Esophagus squamous epithelium (tissue), 5 donors: ENCODE data around the gene ZNF593. TPM values are rescaled to one million over a fixed set of nuclear protein-coding genes. Genes with fewer than 3 reads are reported as not detected.

Experiments
- DNase-seq: peaks from one replicate; lab custom pipeline; 2025; lab: John Stamatoyannopoulos, UW
- H3K27ac ChIP-seq, 4 donors: fragments of 200-600 bp; sonication (generic); one replicate each; pipeline ENCODE4 v1.5.1; 2016 to 2019; ENCODE audit warnings: mild to moderate bottlenecking in 1 of 4
- H3K27me3 ChIP-seq, 4 donors: fragments of 200-600 bp; sonication (generic); 1 replicate in 3 of 4; 2 replicates in 1 of 4; pipeline versions ENCODE4 v1.5.1 to v1.6.0; 2017 to 2021; ENCODE audit warnings: antibody characterized with exemption in 1 of 4
- H3K36me3 ChIP-seq, 3 donors: fragments of 200-600 bp; sonication (generic); one replicate each; pipeline ENCODE4 v1.5.1; 2016 to 2019
- H3K4me1 ChIP-seq, 3 donors: fragments of 200-600 bp; sonication (generic); one replicate each; pipeline ENCODE4 v1.5.1; 2017 to 2019
- H3K4me3 ChIP-seq, 4 donors: fragments of 200-600 bp; sonication (generic); 1 replicate in 3 of 4; 2 replicates in 1 of 4; pipeline ENCODE4 v1.5.1; 2016 to 2019; ENCODE audit warnings: mild to moderate bottlenecking in 2 of 4, moderate library complexity in 1 of 4
- H3K9me3 ChIP-seq, 3 donors: fragments of 200-600 bp; sonication (generic); one replicate each; pipeline ENCODE4 v1.5.1; 2016 to 2019
- POLR2A ChIP-seq, 4 donors: fragments of 450-650 bp; IDR thresholded peaks; one replicate each; pipeline ENCODE4 v1.6.1; 2017; ENCODE audit warnings: antibody characterized with exemption in 4 of 4, mild to moderate bottlenecking in 4 of 4, moderate library complexity in 3 of 4
- WGBS, 2 donors: methylation state at CpG; one replicate each; pipeline ENCODE4 v1.1.5; 2018; 5-methylcytosine and 5-hydroxymethylcytosine counted together
- intact Hi-C: fragments of 100-400 bp; cut with DNase I; formaldehyde crosslinking; loops from one replicate; pipeline ENCODE4 v1.15.0; 2022
- total RNA-seq, 4 donors: library from RNA; depleted of rRNA; stranded (reverse); fragments of >200 nt; gene quantifications; one replicate each; pipeline ENCODE4 v1.1.0, GENCODE V29; 2016
- TF ChIP-seq, protein P1 (sequence below), 6 experiments: fragments of 450-650 bp in 4 of 6; fragments of 200-600 bp in 2 of 6; sonication (generic) in 2 of 6; IDR thresholded peaks; one replicate each; pipeline ENCODE4 v1.5.1; 2016 to 2019; ENCODE audit warnings: antibody characterized with exemption in 6 of 6, mild to moderate bottlenecking in 4 of 6, moderate library complexity in 4 of 6
- donor health status: DM: yes; HTN: yes; CAD: no.

Gene ZNF593
- total RNA-seq, 4 donors from 2014 or later, result 19.2 to 45.6 (median 24.7) TPM

DNA sequence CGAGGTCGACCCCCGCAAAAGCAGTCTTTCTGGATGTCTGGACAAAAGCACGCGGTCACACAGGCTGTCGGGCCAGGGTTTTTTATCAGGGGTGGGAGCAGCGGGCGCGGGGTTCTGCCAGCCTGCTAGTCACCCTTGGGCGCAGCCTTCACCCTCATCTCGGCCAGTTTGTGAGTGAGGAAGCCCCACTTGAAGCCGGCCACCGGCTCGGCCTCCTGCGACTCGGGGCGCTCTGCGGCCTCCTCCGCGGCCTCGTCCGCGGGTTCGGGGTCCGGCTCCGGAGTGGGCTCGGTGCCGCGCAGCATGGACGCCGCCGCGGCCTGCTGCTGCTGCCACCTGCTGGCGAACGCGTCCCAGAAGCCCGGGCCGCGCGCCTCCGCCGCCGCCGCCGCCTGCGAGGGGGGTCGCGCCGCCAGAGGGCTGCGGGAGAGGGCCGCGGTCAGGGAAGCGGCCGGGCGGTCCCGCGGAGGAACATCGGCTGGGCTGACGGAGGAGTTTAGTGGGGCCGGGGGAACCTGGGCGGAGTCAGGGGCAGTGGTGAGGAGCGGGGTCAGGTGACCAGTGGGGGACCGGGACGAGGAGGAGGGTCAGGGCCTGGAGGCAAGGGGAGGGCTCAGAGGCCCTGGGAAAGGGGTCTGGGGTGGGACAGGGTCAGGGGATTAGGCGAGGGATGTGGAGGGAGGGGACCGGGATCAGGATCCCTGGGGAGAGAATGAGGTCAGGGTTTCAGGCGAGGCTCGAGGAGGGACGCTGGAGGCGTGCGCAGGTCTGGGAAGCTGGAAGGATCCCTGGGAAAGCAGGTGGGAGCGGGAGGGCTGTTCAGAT lies 5.5 kb upstream of the ZNF593 start:
- H3K4me3 ChIP-seq, result peak overlapping the region; percentile 23 to 72 (median 42)
- peaks cover 18 to 44% (median 23%) of the 10 kb centered on the region in 3 donors for H3K4me1 ChIP-seq
- no peak for TF ChIP-seq POLR2A (IDR thresholded peaks at IDR 0.05)
- TF ChIP-seq, protein P1, sequence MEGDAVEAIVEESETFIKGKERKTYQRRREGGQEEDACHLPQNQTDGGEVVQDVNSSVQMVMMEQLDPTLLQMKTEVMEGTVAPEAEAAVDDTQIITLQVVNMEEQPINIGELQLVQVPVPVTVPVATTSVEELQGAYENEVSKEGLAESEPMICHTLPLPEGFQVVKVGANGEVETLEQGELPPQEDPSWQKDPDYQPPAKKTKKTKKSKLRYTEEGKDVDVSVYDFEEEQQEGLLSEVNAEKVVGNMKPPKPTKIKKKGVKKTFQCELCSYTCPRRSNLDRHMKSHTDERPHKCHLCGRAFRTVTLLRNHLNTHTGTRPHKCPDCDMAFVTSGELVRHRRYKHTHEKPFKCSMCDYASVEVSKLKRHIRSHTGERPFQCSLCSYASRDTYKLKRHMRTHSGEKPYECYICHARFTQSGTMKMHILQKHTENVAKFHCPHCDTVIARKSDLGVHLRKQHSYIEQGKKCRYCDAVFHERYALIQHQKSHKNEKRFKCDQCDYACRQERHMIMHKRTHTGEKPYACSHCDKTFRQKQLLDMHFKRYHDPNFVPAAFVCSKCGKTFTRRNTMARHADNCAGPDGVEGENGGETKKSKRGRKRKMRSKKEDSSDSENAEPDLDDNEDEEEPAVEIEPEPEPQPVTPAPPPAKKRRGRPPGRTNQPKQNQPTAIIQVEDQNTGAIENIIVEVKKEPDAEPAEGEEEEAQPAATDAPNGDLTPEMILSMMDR (IDR thresholded peaks at IDR 0.05), result peak; percentile 26 to 89 (median 77)
- H3K36me3 ChIP-seq, result no peaks in the 10 kb centered on the region
- 23 to 28% methylated on average over 16 to 17 of the region's 72 CpGs for WGBS, 2 donors
- H3K27me3 ChIP-seq, result peaks cover 0 to 33% (median 0%) of the 10 kb centered on the region in 4 donors
- DNase-seq, result no peak
- no peaks in the 10 kb centered on the region for H3K9me3 ChIP-seq
- intact Hi-C loops, result loop anchor here (10.0 kb wide), 1 partner anchor 151 kb away; the partner anchor contains the start of gene CD52
- H3K27ac ChIP-seq, result peak overlapping the region in 3 of 4 donors; percentile 33 to 75 (median 65)

DNA sequence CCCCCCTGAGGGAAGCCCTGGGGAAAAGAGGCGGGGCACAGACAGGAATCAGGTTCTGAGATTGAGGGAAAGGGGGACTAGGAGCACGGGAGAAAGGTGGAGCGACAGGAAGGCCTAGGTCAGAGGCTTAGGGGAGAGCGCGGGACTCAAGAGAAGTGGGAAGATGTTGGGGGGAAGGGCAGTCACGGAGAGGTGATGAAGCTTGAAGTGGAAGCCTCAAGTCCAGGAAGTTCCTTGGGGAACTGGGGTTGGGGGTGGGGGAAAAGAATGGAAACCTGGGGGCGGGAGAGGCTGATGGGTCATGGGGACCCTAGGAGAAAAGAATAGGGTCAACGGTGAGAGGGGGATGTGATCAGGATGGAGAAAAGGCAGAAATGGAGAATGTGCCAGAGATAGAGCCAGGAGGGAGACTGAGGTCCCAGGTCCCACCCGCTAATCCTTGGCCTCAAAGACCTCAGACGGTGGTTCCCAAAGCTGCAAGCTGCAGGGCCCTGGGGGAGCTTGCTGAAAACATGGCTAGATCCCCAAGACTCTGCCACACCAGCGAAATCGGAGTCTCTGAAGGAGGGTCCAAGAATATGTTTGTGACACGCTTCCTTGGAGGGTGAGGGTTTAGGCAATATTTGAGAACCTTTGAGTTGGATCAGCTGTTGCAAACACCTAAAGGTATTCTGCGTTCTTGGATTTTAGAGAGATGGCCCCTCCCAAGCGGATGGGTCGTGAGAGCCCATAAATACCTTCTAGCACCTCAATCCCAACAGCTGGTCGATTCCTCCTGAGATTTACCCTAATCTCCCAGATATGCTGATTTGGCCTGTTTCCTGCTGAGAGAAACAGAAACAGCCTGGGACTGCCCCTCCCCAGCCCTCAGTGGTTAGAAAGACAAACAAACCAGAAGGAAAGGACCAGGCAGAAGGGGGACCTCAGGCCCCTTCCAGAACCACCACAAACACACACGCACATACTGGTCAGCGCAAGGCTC lies 4.6 kb upstream of the ZNF593 start:
- WGBS, 2 donors, result 65 to 66% methylated on average over 18 to 19 of the region's 19 CpGs
- H3K27me3 ChIP-seq, result peaks cover 0 to 33% (median 0%) of the 10 kb centered on the region in 4 donors
- peak overlapping the region in 2 of 4 donors; percentile 51 to 72 for H3K4me3 ChIP-seq
- H3K27ac ChIP-seq, result peak overlapping the region in 3 of 4 donors; percentile 20 to 75 (median 65)
- H3K36me3 ChIP-seq, result no peaks in the 10 kb centered on the region
- no peak for TF ChIP-seq POLR2A (IDR thresholded peaks at IDR 0.05)
- TF ChIP-seq, protein P1 (IDR thresholded peaks at IDR 0.05), result no peak
- DNase-seq, result no peak
- intact Hi-C loops, result loop anchor here (10.0 kb wide), 1 partner anchor 150 kb away; the partner anchor contains the start of gene CD52
- no peaks in the 10 kb centered on the region for H3K9me3 ChIP-seq
- peaks cover 21 to 50% (median 25%) of the 10 kb centered on the region in 3 donors for H3K4me1 ChIP-seq

DNA sequence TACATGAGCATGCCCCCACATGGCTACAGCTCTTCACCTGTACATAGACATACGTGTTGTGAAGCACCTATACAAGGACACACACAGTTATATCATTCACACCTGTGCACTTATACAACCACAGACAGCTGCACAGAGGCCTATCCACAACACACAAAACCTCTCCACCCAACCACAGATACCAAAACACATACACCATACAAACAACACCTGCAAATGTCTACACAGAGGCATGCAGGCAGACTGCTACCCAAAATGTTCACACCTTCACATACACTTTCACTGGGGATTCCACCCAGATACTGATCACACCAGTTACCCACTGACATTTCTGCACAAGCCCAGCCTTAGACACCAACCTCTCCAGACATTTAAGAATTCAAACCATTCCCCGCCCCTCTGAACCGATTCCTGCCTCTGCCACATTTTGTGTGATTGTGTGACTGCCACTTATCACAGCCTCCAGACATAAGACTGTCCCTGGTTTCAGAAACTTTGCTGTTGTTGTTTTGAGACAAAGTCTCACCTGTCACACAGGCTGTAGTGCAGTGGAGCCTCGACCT lies 2.9 kb upstream of the ZNF593 start:
- TF ChIP-seq, protein P1 (IDR thresholded peaks at IDR 0.05), result no peak
- TF ChIP-seq POLR2A (IDR thresholded peaks at IDR 0.05), result no peak
- Histone ChIP-seq H3K4me1 (peaks cover 24 to 51% (median 26%) of the 10 kb centered on the region in 3 donors), H3K27ac (no peak overlapping the region), H3K27me3 (peaks cover 0 to 18% (median 0%) of the 10 kb centered on the region in 4 donors), H3K9me3 (no peaks in the 10 kb centered on the region), H3K4me3 (no peak overlapping the region), H3K36me3 (peaks cover 0 to 11% (median 0%) of the 10 kb centered on the region in 3 donors)
- intact Hi-C loops, result loop anchor here (10.0 kb wide), 1 partner anchor 148 kb away; the partner anchor contains the start of gene CD52
- 72 to 82% methylated on average over 4 of the region's 4 CpGs for WGBS, 2 donors
- DNase-seq, result no peak

DNA sequence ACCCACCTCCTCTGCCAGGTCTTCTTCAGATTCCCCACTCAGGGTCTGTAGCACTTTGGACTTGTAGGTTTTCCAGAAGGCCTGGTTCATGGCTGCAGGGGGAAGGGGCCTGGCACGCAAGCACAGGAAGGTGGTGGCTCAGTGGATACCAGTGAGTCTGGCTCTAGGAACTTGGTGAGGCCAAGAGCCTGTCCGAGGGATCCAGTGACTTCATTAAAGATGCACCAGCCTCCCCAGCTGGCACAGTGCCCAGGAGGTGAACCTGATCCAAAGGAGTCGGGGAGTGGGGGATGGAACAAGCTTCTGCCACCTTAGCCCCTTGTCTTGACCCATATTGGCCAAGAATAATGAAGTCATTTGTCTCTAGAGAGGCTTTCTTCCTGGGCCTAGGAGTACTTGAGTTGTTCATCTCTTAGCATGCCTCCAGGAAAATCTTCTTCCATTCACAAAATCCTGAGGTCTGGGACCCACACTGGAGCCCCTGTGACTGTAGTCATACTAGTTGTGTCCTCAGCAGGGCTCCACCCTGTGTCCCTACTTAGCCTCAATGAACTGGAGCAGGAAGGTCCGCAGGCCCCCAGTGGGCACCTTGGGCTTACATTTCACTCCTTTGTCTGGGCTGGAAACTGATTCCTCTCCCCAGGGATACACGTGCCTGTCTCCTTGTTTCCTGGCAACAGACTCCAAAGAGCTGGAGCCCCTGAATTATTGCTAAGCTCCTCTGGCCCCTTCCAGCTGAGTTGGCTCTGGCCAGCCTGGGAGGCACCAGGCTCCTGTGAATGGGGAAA lies 1.1 kb upstream of the ZNF593 start, which contains the start of gene C1orf232:
Gene C1orf232, minus strand, starts transcription at position 554 of the 788 bp plus-strand sequence. Its CDS starts 464 bp downstream, at position 90.
- TF ChIP-seq, protein P1 (IDR thresholded peaks at IDR 0.05), result no peak
- no peak for TF ChIP-seq POLR2A (IDR thresholded peaks at IDR 0.05)
- peaks cover 19 to 39% (median 21%) of the 10 kb centered on the region in 3 donors for H3K4me1 ChIP-seq
- no peaks in the 10 kb centered on the region for H3K9me3 ChIP-seq
- H3K36me3 ChIP-seq, result peaks cover 0 to 14% (median 0%) of the 10 kb centered on the region in 3 donors
- 59 to 79% methylated on average over 4 of the region's 5 CpGs for WGBS, 2 donors
- H3K27ac ChIP-seq, result peak within 1 kb of the TSS; percentile 86 to 92 (median 88)
- intact Hi-C loops, result loop anchor here (10.0 kb wide), 1 partner anchor 146 kb away; the partner anchor contains the start of gene CD52
- no peak for DNase-seq
- peak within 1 kb of the TSS; percentile 79 to 98 (median 90) for H3K4me3 ChIP-seq
- peaks cover 0 to 4% (median 0%) of the 10 kb centered on the region in 4 donors for H3K27me3 ChIP-seq
